Activated CD8-positive, alpha-beta T cell treated with anti-CD3 and anti-CD28 coated beads for 36 hours (primary cell): ENCODE measurements around the gene KIF17. TPM values are rescaled to one million over a fixed set of nuclear protein-coding genes. Genes with fewer than 3 reads are reported as not detected.

Source experiments
- ATAC-seq: fragments of 200-7000 bp; cut with Tn5 transposase; one replicate; pipeline ENCODE4 v1.10.0; 2021; ENCODE audit warnings: mild to moderate bottlenecking, moderate library complexity
- CTCF ChIA-PET: fragments of 350-600 bp; sonication (Branson Sonifier 250); formaldehyde crosslinking; loops from one replicate; lab custom pipeline; 2021; ENCODE audit warnings: antibody characterized with exemption; lab: Charles Lee
- POLR2A ChIA-PET: fragments of 350-600 bp; sonication (Branson Sonifier 250); formaldehyde crosslinking; loops from one replicate; lab custom pipeline; 2021; ENCODE audit warnings: antibody characterized with exemption; lab: Charles Lee
- DNase-seq: peaks from one replicate; pipeline ENCODE4 v3.0.0-alpha.2; 2020
- H3K27ac Mint-ChIP-seq: one replicate; pipeline ENCODE4 v1.8.0; 2021; ENCODE audit warnings: mild to moderate bottlenecking, mixed read lengths
- H3K27me3 Mint-ChIP-seq: one replicate; pipeline ENCODE4 v1.8.0; 2021; ENCODE audit warnings: mixed read lengths
- H3K36me3 Mint-ChIP-seq: one replicate; pipeline ENCODE4 v1.8.0; 2021; ENCODE audit warnings: low read depth, mixed read lengths
- H3K4me1 Mint-ChIP-seq: one replicate; pipeline ENCODE4 v1.8.0; 2021; ENCODE audit warnings: low read depth, mixed read lengths
- H3K4me3 Mint-ChIP-seq: one replicate; pipeline ENCODE4 v1.8.0; 2021; ENCODE audit warnings: mild to moderate bottlenecking, moderate library complexity, mixed read lengths
- H3K9me3 Mint-ChIP-seq: one replicate; pipeline ENCODE4 v1.8.0; 2021; ENCODE audit warnings: mixed read lengths
- CTCF ChIP-seq: fragments of 200-600 bp; IDR thresholded peaks from one replicate; pipeline ENCODE4 v1.8.0; 2022; ENCODE audit warnings: antibody characterized with exemption, mild to moderate bottlenecking
- intact Hi-C: fragments of 100-400 bp; cut with micrococcal nuclease; formaldehyde crosslinking; loops from one replicate; pipeline ENCODE4 v1.10.0; 2022
- total RNA-seq, 2 experiments: library from RNA; stranded (reverse); gene quantifications; one replicate each; pipeline ENCODE4 v1.2.3, GENCODE V29; 2021

KIF17 gene
- total RNA-seq, 2 experiments from 2014 or later, result not detected

- Mint-ChIP-seq H3K36me3 (no peaks in the 10 kb centered on the region), H3K4me3 (no peak overlapping the region), H3K27me3 (no peaks in the 10 kb centered on the region), H3K4me1 (no peaks in the 10 kb centered on the region), H3K9me3 (no peaks in the 10 kb centered on the region), H3K27ac (no peak overlapping the region)
- CTCF ChIA-PET, result interaction anchor here (0.8 to 1.0 kb wide), 2 partner anchors 39 to 504 kb away, joined by 3 read pairs; no protein-coding TSS in a partner anchor
- ATAC-seq (no peak), DNase-seq (no peak)
- POLR2A ChIA-PET, result no interaction called here
- TF ChIP-seq CTCF, result no peak
- intact Hi-C loops, result loop anchor here (10.0 kb wide), 1 partner anchor 503 kb away; no protein-coding TSS in a partner anchor
Observed at GRCh38 chr1:20691872-20692271, 25.9 kb downstream of the KIF17 start.

DNA sequence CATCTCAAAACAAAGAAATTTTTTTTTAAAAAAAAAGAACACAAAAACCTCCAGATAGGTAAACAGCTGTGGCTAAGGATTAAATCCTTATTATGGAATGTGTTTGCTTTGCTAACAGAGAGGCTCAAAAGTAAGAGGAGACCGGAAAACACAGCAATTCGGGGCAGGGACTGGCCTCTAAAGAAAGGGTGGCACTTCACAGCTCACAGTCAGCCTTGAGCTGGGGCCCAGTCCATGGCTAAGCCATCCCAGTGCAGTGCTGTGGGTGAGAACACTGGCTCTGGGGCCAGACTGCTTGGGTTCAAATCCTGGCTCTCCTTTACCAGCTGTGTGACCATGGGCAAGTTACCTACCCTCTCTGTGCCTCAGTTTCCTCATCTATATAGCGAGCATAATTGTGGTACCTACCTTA lies 28.2 kb downstream of the KIF17 start:
- Mint-ChIP-seq H3K27ac (no peak overlapping the region), H3K27me3 (no peaks in the 10 kb centered on the region), H3K4me1 (no peaks in the 10 kb centered on the region), H3K4me3 (no peak overlapping the region), H3K36me3 (no peaks in the 10 kb centered on the region), H3K9me3 (no peaks in the 10 kb centered on the region)
- ATAC-seq (no peak), DNase-seq (no peak)
- POLR2A ChIA-PET, result no interaction called here
- TF ChIP-seq CTCF, result no peak
- intact Hi-C loops, result loop anchor here (10.0 kb wide), 1 partner anchor 505 kb away; no protein-coding TSS in a partner anchor
- CTCF ChIA-PET, result no interaction called here

DNA sequence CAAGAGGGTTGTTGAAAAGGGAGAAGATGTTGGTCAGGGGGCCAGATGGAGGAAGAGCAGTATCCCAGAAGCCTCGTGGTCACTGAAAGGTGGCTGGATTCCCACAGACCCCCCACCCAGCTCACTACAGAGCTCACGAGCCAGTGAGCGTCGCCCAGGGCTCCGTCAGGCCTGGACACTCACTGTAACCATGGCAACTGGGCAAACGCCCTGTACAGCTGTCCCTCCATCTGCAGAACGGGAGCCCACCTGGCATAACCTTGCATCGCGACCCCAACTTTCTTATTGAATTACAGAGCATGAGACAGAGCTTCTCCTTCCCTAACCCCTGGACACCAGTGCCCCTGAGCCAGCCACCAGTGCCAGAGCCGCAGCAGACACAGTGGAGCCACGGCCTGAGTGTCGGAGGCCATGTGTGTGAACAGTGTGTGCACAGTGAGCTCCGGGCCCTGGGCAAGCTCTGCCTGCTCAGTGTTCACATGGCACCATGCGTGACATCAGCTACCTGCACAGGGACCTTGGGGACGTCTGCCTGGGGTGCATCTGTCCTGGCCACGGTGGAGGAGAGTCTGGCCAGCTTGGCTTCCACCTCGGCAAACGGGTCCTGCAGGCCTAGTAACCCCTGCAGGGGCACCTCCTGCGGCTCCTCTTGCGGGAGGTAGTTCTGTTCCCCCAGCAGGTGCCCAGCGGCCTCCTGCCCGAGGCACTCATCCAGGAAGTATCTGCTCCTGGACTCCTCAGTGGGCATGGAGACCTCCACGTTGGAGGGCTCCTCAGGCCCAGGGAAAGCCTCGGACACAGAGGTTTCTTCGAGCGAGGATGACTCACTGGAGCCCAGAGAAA lies 30.7 kb downstream of the KIF17 start:
- no peaks in the 10 kb centered on the region for H3K4me1 Mint-ChIP-seq
- POLR2A ChIA-PET, result no interaction called here
- intact Hi-C loops, result no loop called here
- no peaks in the 10 kb centered on the region for H3K36me3 Mint-ChIP-seq
- no peak for TF ChIP-seq CTCF
- no peaks in the 10 kb centered on the region for H3K9me3 Mint-ChIP-seq
- DNase-seq (no peak), ATAC-seq (no peak)
- no peak overlapping the region for H3K27ac Mint-ChIP-seq
- H3K27me3 Mint-ChIP-seq, result no peaks in the 10 kb centered on the region
- CTCF ChIA-PET, result interaction anchor here (1.2 kb wide), 1 partner anchor 10 kb away, joined by 6 read pairs; no protein-coding TSS in a partner anchor
- no peak overlapping the region for H3K4me3 Mint-ChIP-seq

GRCh38 chr1:20685741-20686140 lies 32.1 kb downstream of the KIF17 start:
- no peak overlapping the region for H3K27ac Mint-ChIP-seq
- peaks cover 2% of the 10 kb centered on the region for H3K27me3 Mint-ChIP-seq
- POLR2A ChIA-PET, result interaction anchor here (1.1 kb wide), 1 partner anchor 102 kb away, joined by 3 read pairs; no protein-coding TSS in a partner anchor
- ATAC-seq (no peak), DNase-seq (no peak)
- CTCF ChIA-PET, result interaction anchor here (1.3 to 1.5 kb wide), 2 partner anchors 8 to 11 kb away, joined by 3 to 5 read pairs; no protein-coding TSS in a partner anchor
- intact Hi-C loops, result no loop called here
- no peaks in the 10 kb centered on the region for H3K9me3 Mint-ChIP-seq
- TF ChIP-seq CTCF, result no peak
- H3K36me3 Mint-ChIP-seq, result no peaks in the 10 kb centered on the region
- no peak overlapping the region for H3K4me3 Mint-ChIP-seq
- H3K4me1 Mint-ChIP-seq, result no peaks in the 10 kb centered on the region
